GM21423 (cell line): ENCODE data around the gene PEX10.

Experiments used
- ATAC-seq: cut with Tn5 transposase; IDR thresholded peaks from one replicate; pipeline ENCODE4 v1.9.1; 2021; ENCODE audit warnings: mild to moderate bottlenecking, moderate library complexity; ENCODE audit not compliant: unreplicated experiment

Gene PEX10

GRCh38 chr1:2354511-2355372, 57.6 kb downstream of the PEX10 start:
- no peak for ATAC-seq
